SK-N-MC (cell line): ENCODE data around the gene LLGL1.

Experiments
- EZH2 ChIP-seq: fragments of 200-600 bp; sonication (generic); IDR thresholded peaks from one replicate; pipeline ENCODE4 v1.6.1; 2017; ENCODE audit warnings: antibody characterized with exemption
- POLR2AphosphoS5 ChIP-seq: IDR thresholded peaks from 2 replicates; pipeline ENCODE4 v1.6.1; 2012; ENCODE audit warnings: mild to moderate bottlenecking, low read depth, low read length, borderline replicate concordance

DNA sequence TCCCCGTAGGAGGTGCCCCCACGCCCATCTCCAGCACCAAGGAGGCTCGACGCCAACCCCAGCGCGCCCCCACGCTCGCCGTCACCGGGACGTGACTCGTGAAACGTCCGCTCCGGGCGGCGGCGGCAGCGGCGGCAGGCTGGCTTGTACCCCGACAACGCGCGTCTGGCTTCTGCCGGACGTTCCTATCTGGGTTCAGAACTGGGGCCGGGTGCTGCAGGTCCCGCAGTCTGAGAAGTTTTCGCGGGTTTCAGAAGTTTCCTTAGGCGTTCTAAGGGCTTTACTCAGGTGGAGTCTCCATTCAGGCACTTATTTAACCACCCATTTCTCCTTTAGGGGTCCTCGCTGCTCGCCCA is 42.5 kb upstream of the LLGL1 start:
- TF ChIP-seq POLR2AphosphoS5 (peak; percentile 49), EZH2 (no peak)
